GM21786 (cell line): ENCODE results near the gene RBMS3.
"Not testable (repeated sequence)": the region's sequence is repeated elsewhere in the genome, so short reads cannot be mapped to it uniquely, and the experiment has no call there.

Experiments
- ATAC-seq: cut with Tn5 transposase; IDR thresholded peaks from one replicate; pipeline ENCODE4 v1.9.1; 2021; ENCODE audit not compliant: unreplicated experiment

Gene RBMS3

DNA sequence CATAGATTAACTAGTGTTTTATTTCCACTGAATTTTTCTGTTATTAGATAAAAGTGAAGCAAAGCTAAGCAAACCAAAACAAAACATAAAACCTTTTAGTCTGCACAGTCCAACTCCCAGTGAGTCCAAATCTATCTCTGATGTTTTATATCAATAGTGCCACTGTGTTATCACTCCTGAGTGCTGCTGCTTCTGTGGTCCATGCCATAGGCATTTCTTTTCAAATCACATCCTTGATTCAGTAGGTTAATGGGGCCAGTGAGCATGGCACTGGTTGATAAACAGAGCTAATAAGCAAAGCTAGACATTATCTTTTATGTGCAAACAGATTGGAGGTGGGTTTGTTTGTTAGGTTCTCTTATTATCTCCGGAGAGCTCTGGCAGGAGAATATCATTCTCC, 30.0 kb downstream of the RBMS3 start:
- ATAC-seq = no peak

DNA sequence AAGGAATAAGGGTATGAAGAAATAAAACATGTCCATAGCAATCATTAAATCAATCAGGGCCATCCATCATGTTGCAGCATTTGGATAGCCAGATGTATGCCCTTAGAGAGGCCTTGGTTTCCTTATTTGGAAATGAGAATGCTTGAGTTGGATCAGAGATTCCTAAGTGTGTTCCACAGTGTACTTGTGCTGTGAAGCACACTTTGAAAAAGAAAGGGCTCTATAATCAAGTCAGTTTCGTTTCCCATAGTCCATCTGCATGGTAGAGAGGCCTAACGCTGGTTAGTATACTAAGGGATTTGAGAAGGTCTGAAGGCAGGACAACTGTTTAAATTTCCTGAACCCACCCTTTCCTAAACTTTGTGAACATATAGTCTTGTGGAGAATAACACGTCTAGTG, 30.9 kb downstream of the RBMS3 start:
- no peak for ATAC-seq

DNA sequence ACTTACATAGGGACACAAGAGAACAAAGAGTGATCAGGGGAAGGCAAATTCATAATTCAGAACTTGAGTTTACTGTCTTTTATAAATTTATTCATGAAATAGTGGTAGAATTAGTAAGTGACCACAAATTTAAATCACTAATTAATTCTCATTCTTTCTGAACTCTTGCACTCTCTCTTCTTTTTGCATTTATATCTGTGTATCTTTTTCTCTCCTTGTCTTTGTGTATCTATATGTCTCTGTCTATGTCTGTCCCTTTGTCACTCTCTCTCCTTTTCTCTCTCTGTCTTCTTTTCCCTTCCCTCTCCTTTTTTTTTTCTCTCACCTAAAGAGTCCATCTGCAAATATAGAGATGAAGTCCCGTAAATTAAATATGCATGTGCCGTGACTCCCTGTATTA, 31.5 kb downstream of the RBMS3 start:
- ATAC-seq = no peak

DNA sequence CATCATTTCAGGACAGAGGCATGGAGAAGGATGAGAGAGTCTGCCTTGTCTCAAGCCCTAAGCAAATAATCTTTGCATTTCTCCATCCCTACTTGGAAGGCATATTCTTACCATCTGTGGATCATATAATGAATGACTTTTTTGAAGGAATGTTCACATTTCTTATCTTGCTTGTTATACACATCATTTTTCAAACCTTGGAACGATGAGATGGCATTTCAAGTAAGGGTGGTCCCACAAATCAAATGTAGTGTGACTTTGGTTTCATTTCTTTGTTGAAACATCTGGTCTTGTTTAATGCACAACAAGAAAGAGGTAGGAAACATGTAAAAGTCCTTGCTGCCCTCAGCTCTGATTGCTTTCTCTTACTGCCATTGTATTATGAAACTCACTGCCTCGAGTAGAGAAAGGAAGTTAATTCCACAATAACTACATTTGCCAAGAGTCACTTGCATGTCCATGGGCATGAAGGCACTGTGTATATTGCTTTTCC, 32.1 kb downstream of the RBMS3 start:
- no peak for ATAC-seq

GRCh38 chr3:29313981-29314726, 33.3 kb downstream of the RBMS3 start:
- no peak for ATAC-seq

GRCh38 chr3:29314727-29315088, 33.8 kb downstream of the RBMS3 start:
- no peak for ATAC-seq

GRCh38 chr3:29317659-29318173, 36.8 kb downstream of the RBMS3 start:
- no peak for ATAC-seq

GRCh38 chr3:29318251-29318650, 37.4 kb downstream of the RBMS3 start:
- no peak for ATAC-seq

DNA sequence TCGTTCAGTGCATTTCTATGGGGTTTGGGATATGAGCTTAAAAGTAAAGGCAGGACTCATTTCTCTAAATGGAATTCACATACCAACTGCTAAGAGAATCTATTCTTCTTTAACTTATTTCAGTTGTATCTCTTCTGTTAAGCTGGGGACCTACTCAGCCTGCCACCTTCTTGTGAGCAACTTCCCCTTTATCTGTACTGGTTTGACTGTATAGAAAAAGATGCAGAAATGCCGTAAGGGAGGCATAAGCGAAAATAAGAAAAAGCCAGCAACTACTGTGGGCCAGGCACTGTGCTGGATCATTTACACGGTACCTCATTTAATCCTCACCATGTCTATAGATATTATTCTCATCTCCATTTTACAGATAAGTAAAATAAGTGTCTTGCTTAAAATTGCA, 38.4 kb downstream of the RBMS3 start:
- peak; percentile 53 for ATAC-seq

- no peak for ATAC-seq
Observed at GRCh38 chr3:29319798-29320197, 38.9 kb downstream of the RBMS3 start.

DNA sequence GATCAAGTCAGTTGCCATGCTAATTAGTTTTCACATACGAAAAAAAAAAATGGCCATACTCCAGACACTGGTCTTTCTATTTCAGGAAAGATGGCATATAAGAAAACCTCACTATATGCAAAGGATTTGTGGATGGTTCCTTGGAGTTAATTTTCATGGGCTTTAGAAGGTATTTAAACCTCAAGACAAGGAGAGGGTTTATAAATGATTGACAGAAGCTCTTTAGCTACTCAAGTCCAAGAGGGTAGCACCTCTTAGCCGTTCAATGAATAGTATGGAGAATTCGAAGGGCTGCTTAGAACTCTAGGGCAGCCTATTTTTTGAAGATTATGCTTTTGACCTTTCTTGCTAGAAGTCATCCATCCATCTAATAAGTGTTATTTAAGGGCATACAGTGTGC, 41.7 kb downstream of the RBMS3 start:
- no peak for ATAC-seq

DNA sequence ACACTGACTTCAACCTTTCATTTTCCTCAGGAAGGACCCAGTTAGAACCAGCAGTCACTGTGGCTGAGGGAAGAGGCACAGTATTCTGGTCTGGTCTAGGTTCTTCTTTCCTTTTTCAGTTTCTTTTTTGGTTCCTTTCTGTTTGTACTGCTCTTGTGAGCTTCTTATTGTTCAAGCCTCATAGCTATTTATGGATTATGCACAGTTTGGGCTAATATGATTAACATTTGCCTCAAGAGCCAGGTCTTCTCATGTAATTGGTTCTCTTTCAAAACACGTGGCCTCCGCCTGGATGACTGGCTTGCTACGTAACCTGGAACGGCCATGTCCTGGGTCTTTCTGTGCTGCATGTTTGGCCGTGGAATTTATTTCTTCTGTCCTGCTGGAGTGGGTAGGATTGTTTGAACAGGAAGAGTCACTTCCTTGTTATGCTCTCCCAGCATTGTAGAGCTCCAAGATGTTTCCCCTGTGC, 43.3 kb downstream of the RBMS3 start:
- ATAC-seq = peak; percentile 98

GRCh38 chr3:29326540-29326939, 45.7 kb downstream of the RBMS3 start:
- not testable (repeated sequence) for ATAC-seq

DNA sequence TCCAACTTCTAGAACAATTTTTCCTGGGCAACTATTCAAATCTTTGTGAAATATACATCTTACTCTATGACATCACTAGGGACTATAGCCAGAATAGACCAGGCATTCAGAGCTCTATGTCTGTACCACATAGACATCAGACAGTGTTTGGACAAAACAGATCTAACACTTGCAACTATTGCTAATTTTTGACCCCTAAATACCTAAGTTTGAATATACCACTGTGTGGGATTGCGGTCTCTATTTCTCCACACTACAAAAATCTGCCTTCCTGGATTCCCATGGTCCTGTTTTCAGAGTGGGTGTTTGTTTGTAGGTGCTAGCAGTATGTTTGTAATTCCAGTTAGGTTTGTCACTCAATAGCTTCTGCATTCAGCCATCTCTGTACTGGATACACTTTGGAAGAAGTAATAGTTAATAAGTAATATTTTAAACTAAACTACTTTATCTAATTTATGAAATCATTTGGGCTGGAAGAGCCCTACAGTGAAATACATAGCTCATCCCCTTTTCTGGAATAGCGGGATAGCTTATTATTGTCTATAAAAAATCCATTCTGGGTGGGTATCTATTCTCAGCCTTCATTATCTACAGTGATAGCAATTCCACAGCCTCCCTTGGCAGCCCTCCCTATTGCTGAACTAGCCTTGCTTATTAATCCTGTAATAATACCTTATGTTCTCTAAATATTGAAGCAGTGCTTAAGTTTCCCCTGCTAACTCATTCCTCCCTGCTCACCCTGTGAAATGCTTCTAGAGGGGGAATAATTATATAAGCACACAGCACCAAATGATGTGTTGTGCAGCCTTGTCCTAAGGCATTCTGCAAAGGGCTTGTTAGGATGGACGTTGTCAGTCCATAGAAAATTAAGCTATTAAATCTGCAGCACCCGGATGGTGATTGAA, 49.4 kb downstream of the RBMS3 start:
- no peak for ATAC-seq

DNA sequence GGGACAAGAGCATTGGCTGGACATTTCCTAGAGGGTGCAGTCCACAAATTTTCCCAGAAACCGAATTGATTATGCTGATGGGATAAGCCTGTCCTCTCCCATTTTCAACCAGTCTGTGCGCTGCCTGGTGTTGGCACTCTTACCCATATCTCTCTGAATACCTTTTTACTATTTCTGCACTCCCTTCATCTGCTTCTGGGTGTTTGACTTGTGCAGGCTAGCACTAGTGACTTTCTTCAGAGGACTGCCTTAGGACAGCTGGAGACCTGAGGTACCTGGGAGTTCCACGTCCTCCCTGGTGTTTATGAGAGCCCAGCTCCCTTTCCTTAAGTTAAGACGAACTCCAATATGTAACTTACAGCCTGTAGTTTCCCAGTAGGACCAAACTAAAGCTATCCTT, 50.2 kb downstream of the RBMS3 start:
- no peak for ATAC-seq

GRCh38 chr3:29331456-29332194, 50.8 kb downstream of the RBMS3 start:
- no peak for ATAC-seq

DNA sequence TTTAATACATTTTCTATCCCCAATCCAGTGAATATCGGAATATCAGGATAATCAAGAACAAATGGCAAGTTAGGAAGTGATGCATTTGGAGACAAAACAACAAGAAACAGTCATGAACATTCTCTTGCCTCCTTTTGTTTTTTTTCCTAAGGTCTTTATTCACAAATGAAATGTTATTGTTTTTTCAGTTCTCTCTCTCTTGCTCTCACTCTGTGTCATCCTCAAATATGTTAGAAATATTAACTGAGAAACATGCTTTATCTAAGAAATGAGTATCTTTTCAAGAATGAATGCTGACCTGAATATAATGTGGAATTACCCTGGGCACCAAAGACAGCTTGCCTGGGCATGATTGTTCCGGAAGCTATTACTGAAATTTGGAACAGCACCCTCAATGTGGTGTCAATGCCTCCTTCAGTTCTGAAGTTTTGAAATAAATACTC, 51.3 kb downstream of the RBMS3 start:
- no peak for ATAC-seq

- ATAC-seq = no peak
Observed at GRCh38 chr3:29333576-29333975, 52.7 kb downstream of the RBMS3 start.

- ATAC-seq = no peak
Observed at GRCh38 chr3:29334706-29335105, 53.8 kb downstream of the RBMS3 start.

GRCh38 chr3:29335438-29335837, 54.6 kb downstream of the RBMS3 start:
- ATAC-seq = no peak

- ATAC-seq = no peak
Observed at GRCh38 chr3:29335943-29336342, 55.1 kb downstream of the RBMS3 start.
